Muscle layer of duodenum (tissue), 2 donors: ENCODE measurements around the gene ACSF2.

Experiments
- H3K27ac ChIP-seq: one replicate; pipeline ENCODE4 v1.7.0; 2013; ENCODE audit warnings: mild to moderate bottlenecking, low read length
- H3K27me3 ChIP-seq: one replicate; pipeline ENCODE4 v1.7.0; 2013; ENCODE audit warnings: low read depth, mild to moderate bottlenecking, control low read depth, low read length
- H3K36me3 ChIP-seq, 2 donors: one replicate each; pipeline ENCODE4 v1.7.0; 2013; ENCODE audit warnings: low read length in 2 of 2, control low read depth in 1 of 2, mild to moderate bottlenecking in 1 of 2; ENCODE audit not compliant: insufficient read depth in 2 of 2, control insufficient read depth in 1 of 2
- H3K4me1 ChIP-seq, 2 donors: one replicate each; pipeline ENCODE4 v1.7.0; 2013; ENCODE audit warnings: low read length in 2 of 2, mild to moderate bottlenecking in 2 of 2, control low read depth in 1 of 2, moderate library complexity in 1 of 2; ENCODE audit not compliant: insufficient read depth in 2 of 2, control insufficient read depth in 1 of 2
- H3K4me3 ChIP-seq, 2 donors: one replicate each; pipeline ENCODE4 v1.7.0; 2013; ENCODE audit warnings: low read length in 2 of 2, low read depth in 1 of 2, mild to moderate bottlenecking in 1 of 2
- H3K9me3 ChIP-seq, 2 donors: one replicate each; pipeline ENCODE4 v1.7.0; 2013; ENCODE audit warnings: low read length in 2 of 2, control low read depth in 1 of 2, mild to moderate bottlenecking in 1 of 2; ENCODE audit not compliant: control insufficient read depth in 1 of 2
- donor health status: healthy.

ACSF2 gene

GRCh38 chr17:50483266-50483665 is 57.2 kb downstream of the ACSF2 start:
- H3K9me3 ChIP-seq, result no peaks in the 10 kb centered on the region
- peak overlapping the region; percentile 31 for H3K27ac ChIP-seq
- peaks cover 24 to 31% of the 10 kb centered on the region in 2 donors for H3K36me3 ChIP-seq
- peaks cover 0 to 24% of the 10 kb centered on the region in 2 donors for H3K4me1 ChIP-seq
- no peaks in the 10 kb centered on the region for H3K27me3 ChIP-seq
- H3K4me3 ChIP-seq, result no peak overlapping the region

- H3K36me3 ChIP-seq, result peaks cover 24 to 31% of the 10 kb centered on the region in 2 donors
- no peak overlapping the region for H3K4me3 ChIP-seq
- peaks cover 0 to 20% of the 10 kb centered on the region in 2 donors for H3K4me1 ChIP-seq
- H3K9me3 ChIP-seq, result no peaks in the 10 kb centered on the region
- no peak overlapping the region for H3K27ac ChIP-seq
- H3K27me3 ChIP-seq, result no peaks in the 10 kb centered on the region
Observed at GRCh38 chr17:50484386-50485155, 58.6 kb downstream of the ACSF2 start.

GRCh38 chr17:50487213-50488096 is 61.4 kb downstream of the ACSF2 start:
- Histone ChIP-seq H3K4me1 (peaks cover 0 to 9% of the 10 kb centered on the region in 2 donors), H3K36me3 (peaks cover 20 to 31% of the 10 kb centered on the region in 2 donors), H3K4me3 (no peak overlapping the region), H3K27ac (no peak overlapping the region), H3K9me3 (no peaks in the 10 kb centered on the region), H3K27me3 (no peaks in the 10 kb centered on the region)

GRCh38 chr17:50488880-50489279 is 62.9 kb downstream of the ACSF2 start:
- peaks cover 18 to 23% of the 10 kb centered on the region in 2 donors for H3K36me3 ChIP-seq
- H3K27me3 ChIP-seq, result no peaks in the 10 kb centered on the region
- no peaks in the 10 kb centered on the region for H3K9me3 ChIP-seq
- H3K4me3 ChIP-seq, result no peak overlapping the region
- no peak overlapping the region for H3K27ac ChIP-seq
- H3K4me1 ChIP-seq, result no peaks in the 10 kb centered on the region

- H3K9me3 ChIP-seq, result no peaks in the 10 kb centered on the region
- no peaks in the 10 kb centered on the region for H3K36me3 ChIP-seq
- no peak overlapping the region for H3K27ac ChIP-seq
- H3K27me3 ChIP-seq, result no peaks in the 10 kb centered on the region
- no peak overlapping the region for H3K4me3 ChIP-seq
- H3K4me1 ChIP-seq, result no peaks in the 10 kb centered on the region
Observed at GRCh38 chr17:50491505-50491904, 65.5 kb downstream of the ACSF2 start.

GRCh38 chr17:50492214-50492613 is 66.2 kb downstream of the ACSF2 start:
- no peaks in the 10 kb centered on the region for H3K4me1 ChIP-seq
- H3K27me3 ChIP-seq, result no peaks in the 10 kb centered on the region
- no peak overlapping the region for H3K4me3 ChIP-seq
- no peaks in the 10 kb centered on the region for H3K9me3 ChIP-seq
- no peaks in the 10 kb centered on the region for H3K36me3 ChIP-seq
- no peak overlapping the region for H3K27ac ChIP-seq

- Histone ChIP-seq H3K4me1 (no peaks in the 10 kb centered on the region), H3K9me3 (no peaks in the 10 kb centered on the region), H3K27ac (no peak overlapping the region), H3K36me3 (no peaks in the 10 kb centered on the region), H3K27me3 (no peaks in the 10 kb centered on the region), H3K4me3 (no peak overlapping the region)
Observed at GRCh38 chr17:50493744-50494143, 67.7 kb downstream of the ACSF2 start.

GRCh38 chr17:50495217-50495823 is 69.3 kb downstream of the ACSF2 start:
- H3K36me3 ChIP-seq, result no peaks in the 10 kb centered on the region
- H3K4me3 ChIP-seq, result no peak overlapping the region
- no peaks in the 10 kb centered on the region for H3K9me3 ChIP-seq
- no peaks in the 10 kb centered on the region for H3K27me3 ChIP-seq
- no peaks in the 10 kb centered on the region for H3K4me1 ChIP-seq
- H3K27ac ChIP-seq, result no peak overlapping the region

GRCh38 chr17:50495918-50496317 is 69.9 kb downstream of the ACSF2 start:
- Histone ChIP-seq H3K4me3 (no peak overlapping the region), H3K4me1 (no peaks in the 10 kb centered on the region), H3K9me3 (no peaks in the 10 kb centered on the region), H3K36me3 (no peaks in the 10 kb centered on the region), H3K27me3 (no peaks in the 10 kb centered on the region), H3K27ac (no peak overlapping the region)

GRCh38 chr17:50498021-50498874 is 72.2 kb downstream of the ACSF2 start:
- H3K36me3 ChIP-seq, result no peaks in the 10 kb centered on the region

More at GRCh38 chr17:50498021-50498874, 72.2 kb downstream of the ACSF2 start:
- H3K27me3 ChIP-seq, result no peaks in the 10 kb centered on the region
- H3K27ac ChIP-seq, result no peak overlapping the region
- no peaks in the 10 kb centered on the region for H3K9me3 ChIP-seq
- H3K4me3 ChIP-seq, result no peak overlapping the region
- H3K4me1 ChIP-seq, result no peaks in the 10 kb centered on the region
